A549 treated with AZD2906 at 1 μM for 4 hours (cell line): ENCODE data around the gene TYW1. TPM values are rescaled to one million over a fixed set of nuclear protein-coding genes. Genes with fewer than 3 reads are reported as not detected.

Experiments
- total RNA-seq: library from RNA; stranded (reverse); fragments of 200-300 nt; extraction: Qiagen RNA extraction; gene quantifications from 5 replicates; pipeline ENCODE4 v1.2.3, GENCODE V29; 2022

Gene TYW1
- 12.9 to 15.7 TPM (median 13.6 TPM) in 5 replicates for total RNA-seq

GRCh38 chr7:66996444-66997191, at the start of gene TYW1:
Gene TYW1 (plus strand): TSS chr7:66996833. CDS start chr7:66996979, 146 bp downstream.

GRCh38 chr7:66995050-66995776, 1.4 kb upstream of the TYW1 start, which contains the start of gene SBDS:
Gene SBDS (minus strand): TSS chr7:66995586. CDS start chr7:66995417, 169 bp downstream.

Other genes starting within 250 kb of the TYW1 start
- 80.4 to 91.9 TPM (median 87.2 TPM) in 5 replicates for gene TMEM248, start 75.6 kb upstream of the TYW1 start, total RNA-seq
- gene SBDS, start 1.2 kb upstream of the TYW1 start, total RNA-seq: 105 to 125 TPM (median 109 TPM) in 5 replicates